MCF 10A (cell line): ENCODE results near the gene ADCY7. TPM values are rescaled to one million over a fixed set of nuclear protein-coding genes. Genes with fewer than 3 reads are reported as not detected.

Experiments used
- BruUV-seq: library from RNA; stranded (reverse); fragments of 400-500 nt; replicated peaks from 2 replicates; lab custom pipeline; 2021; lab: Mats Ljungman, UMichigan
- CTCF ChIA-PET: fragments of 300-600 bp; sonication (Branson Sonifier 250); formaldehyde crosslinking; extraction: SDS; loops from one replicate; lab custom pipeline; 2021; ENCODE audit warnings: antibody characterized with exemption, inconsistent platforms; lab: Yijun Ruan, JAX
- POLR2A ChIA-PET: fragments of 300-600, 350-650 bp; sonication (Branson Sonifier 250); formaldehyde crosslinking; extraction: SDS; loops from one replicate; lab custom pipeline; 2020; ENCODE audit warnings: antibody characterized with exemption, inconsistent platforms; lab: Yijun Ruan, JAX
- DNase-seq: peaks from one replicate; pipeline ENCODE4 v3.0.0-alpha.2; 2018; ENCODE audit not compliant: unreplicated experiment
- H3K27ac Mint-ChIP-seq: one replicate; pipeline ENCODE4 v1.8.0; 2022; ENCODE audit warnings: mild to moderate bottlenecking, low read depth, mixed read lengths; ENCODE audit not compliant: unreplicated experiment
- H3K27me3 Mint-ChIP-seq: one replicate; pipeline ENCODE4 v1.8.0; 2022; ENCODE audit warnings: mixed read lengths; ENCODE audit not compliant: insufficient read depth, unreplicated experiment
- H3K36me3 Mint-ChIP-seq: one replicate; pipeline ENCODE4 v1.8.0; 2022; ENCODE audit warnings: mild to moderate bottlenecking, moderate library complexity, mixed read lengths; ENCODE audit not compliant: insufficient read depth, unreplicated experiment
- H3K4me1 Mint-ChIP-seq: one replicate; pipeline ENCODE4 v1.8.0; 2022; ENCODE audit warnings: mixed read lengths; ENCODE audit not compliant: insufficient read depth, unreplicated experiment
- H3K4me3 Mint-ChIP-seq: one replicate; pipeline ENCODE4 v1.8.0; 2022; ENCODE audit warnings: mild to moderate bottlenecking, moderate library complexity, mixed read lengths; ENCODE audit not compliant: unreplicated experiment
- H3K9me3 Mint-ChIP-seq: one replicate; pipeline ENCODE4 v1.8.0; 2022; ENCODE audit warnings: mixed read lengths; ENCODE audit not compliant: unreplicated experiment
- CTCF ChIP-seq: fragments of 200-600 bp; IDR thresholded peaks from one replicate; pipeline ENCODE4 v1.8.0; 2022; ENCODE audit warnings: antibody characterized with exemption, mild to moderate bottlenecking; ENCODE audit not compliant: unreplicated experiment
- intact Hi-C: fragments of 100-400 bp; cut with micrococcal nuclease; formaldehyde crosslinking; loops from 2 replicates; pipeline ENCODE4 v1.14.1; 2022
- total RNA-seq: library from RNA; stranded (reverse); gene quantifications from 2 replicates; pipeline ENCODE4 v1.2.3, GENCODE V29; 2022

Gene ADCY7
- total RNA-seq, 1 experiment from 2014 or later = 32.9 TPM

GRCh38 chr16:50360033-50360778, 93.9 kb downstream of the ADCY7 start:
- TF ChIP-seq CTCF = no peak
- ChIA-PET CTCF (interaction anchor here (0.5 to 8.6 kb wide), 16 partner anchors 9 to 446 kb away, joined by 3 to 59 read pairs (median 4); partner anchors contain the start of genes BRD7 and CNEP1R1), POLR2A (interaction anchor here (0.7 to 1.9 kb wide), 13 partner anchors 9 to 386 kb away, joined by 3 to 7 read pairs (median 4); partner anchors contain the start of genes BRD7, CNEP1R1, CYLD and HEATR3)
- DNase-seq = peak; percentile 70
- intact Hi-C loops = loop anchor here (1.0 to 2.0 kb wide), 2 partner anchors 335 to 446 kb away; partner anchors contain the start of gene CNEP1R1
- no peak overlapping the region for H3K4me3 Mint-ChIP-seq
- H3K36me3 Mint-ChIP-seq = peaks cover 56% of the 10 kb centered on the region
- H3K27ac Mint-ChIP-seq = peak overlapping the region; percentile 87
- no peaks in the 10 kb centered on the region for H3K27me3 Mint-ChIP-seq
- BruUV-seq = no TSS peak
- H3K9me3 Mint-ChIP-seq = no peaks in the 10 kb centered on the region
- H3K4me1 Mint-ChIP-seq = peaks cover 33% of the 10 kb centered on the region

GRCh38 chr16:50360779-50361178, 94.4 kb downstream of the ADCY7 start:
- Mint-ChIP-seq H3K4me1 (peaks cover 39% of the 10 kb centered on the region), H3K27ac (peak overlapping the region; percentile 87), H3K36me3 (peaks cover 56% of the 10 kb centered on the region), H3K4me3 (no peak overlapping the region), H3K27me3 (no peaks in the 10 kb centered on the region), H3K9me3 (no peaks in the 10 kb centered on the region)
- POLR2A ChIA-PET = interaction anchor here (0.7 to 1.9 kb wide), 14 partner anchors 9 to 386 kb away, joined by 3 to 7 read pairs (median 4); partner anchors contain the start of genes CYLD and HEATR3
- CTCF ChIA-PET = interaction anchor here (0.6 to 8.6 kb wide), 17 partner anchors 10 to 386 kb away, joined by 3 to 59 read pairs (median 5); partner anchors contain the start of genes BRD7 and CNEP1R1
- TF ChIP-seq CTCF = no peak
- peak; percentile 30 for DNase-seq
- intact Hi-C loops = loop anchor here (1.0 to 2.0 kb wide), 2 partner anchors 336 to 446 kb away; partner anchors contain the start of gene CNEP1R1
- no TSS peak for BruUV-seq

- H3K27me3 Mint-ChIP-seq = no peaks in the 10 kb centered on the region
- no peaks in the 10 kb centered on the region for H3K9me3 Mint-ChIP-seq
- no peak for TF ChIP-seq CTCF
- DNase-seq = no peak
- peaks cover 53% of the 10 kb centered on the region for H3K36me3 Mint-ChIP-seq
- ChIA-PET CTCF (interaction anchor here (0.6 to 2.1 kb wide), 6 partner anchors 9 to 357 kb away, joined by 3 to 11 read pairs (median 3); partner anchors contain the start of gene CNEP1R1), POLR2A (no interaction called here)
- no TSS peak for BruUV-seq
- no peak overlapping the region for H3K27ac Mint-ChIP-seq
- intact Hi-C loops = no loop called here
- H3K4me3 Mint-ChIP-seq = no peak overlapping the region
- peaks cover 53% of the 10 kb centered on the region for H3K4me1 Mint-ChIP-seq
These were observed 97.3 kb downstream of the ADCY7 start for GRCh38 chr16:50363656-50364055.
